Neuron (in vitro differentiated cells): ENCODE data around the gene TSSK6.

Experiments
- H2AFZ ChIP-seq: one replicate; pipeline ENCODE4 v1.6.1; 2013; ENCODE audit warnings: low read depth, mild to moderate bottlenecking, inconsistent platforms, low read length, moderate library complexity
- H3K27me3 ChIP-seq: one replicate; pipeline ENCODE4 v1.6.1; 2013; ENCODE audit warnings: low read length; ENCODE audit not compliant: insufficient read depth
- H3K36me3 ChIP-seq: one replicate; pipeline ENCODE4 v1.6.1; 2013; ENCODE audit warnings: low read length; ENCODE audit not compliant: insufficient read depth
- H3K4me1 ChIP-seq: one replicate; pipeline ENCODE4 v1.6.1; 2013; ENCODE audit warnings: low read length; ENCODE audit not compliant: insufficient read depth
- H3K4me3 ChIP-seq: 2 replicates; pipeline ENCODE4 v1.5.1; 2013; ENCODE audit warnings: mild to moderate bottlenecking, low read length, moderate library complexity
- H3K9me3 ChIP-seq: one replicate; pipeline ENCODE4 v1.6.1; 2013; ENCODE audit warnings: low read length

Gene TSSK6

GRCh38 chr19:19550972-19551852 lies 35.9 kb upstream of the TSSK6 start:
- no peaks in the 10 kb centered on the region for H3K4me1 ChIP-seq
- no peak overlapping the region for H2AFZ ChIP-seq
- no peaks in the 10 kb centered on the region for H3K36me3 ChIP-seq
- no peaks in the 10 kb centered on the region for H3K27me3 ChIP-seq
- H3K4me3 ChIP-seq: no peak overlapping the region
- no peaks in the 10 kb centered on the region for H3K9me3 ChIP-seq

GRCh38 chr19:19550485-19550929 lies 35.2 kb upstream of the TSSK6 start:
- no peak overlapping the region for H3K4me3 ChIP-seq
- no peaks in the 10 kb centered on the region for H3K36me3 ChIP-seq
- no peaks in the 10 kb centered on the region for H3K9me3 ChIP-seq

DNA sequence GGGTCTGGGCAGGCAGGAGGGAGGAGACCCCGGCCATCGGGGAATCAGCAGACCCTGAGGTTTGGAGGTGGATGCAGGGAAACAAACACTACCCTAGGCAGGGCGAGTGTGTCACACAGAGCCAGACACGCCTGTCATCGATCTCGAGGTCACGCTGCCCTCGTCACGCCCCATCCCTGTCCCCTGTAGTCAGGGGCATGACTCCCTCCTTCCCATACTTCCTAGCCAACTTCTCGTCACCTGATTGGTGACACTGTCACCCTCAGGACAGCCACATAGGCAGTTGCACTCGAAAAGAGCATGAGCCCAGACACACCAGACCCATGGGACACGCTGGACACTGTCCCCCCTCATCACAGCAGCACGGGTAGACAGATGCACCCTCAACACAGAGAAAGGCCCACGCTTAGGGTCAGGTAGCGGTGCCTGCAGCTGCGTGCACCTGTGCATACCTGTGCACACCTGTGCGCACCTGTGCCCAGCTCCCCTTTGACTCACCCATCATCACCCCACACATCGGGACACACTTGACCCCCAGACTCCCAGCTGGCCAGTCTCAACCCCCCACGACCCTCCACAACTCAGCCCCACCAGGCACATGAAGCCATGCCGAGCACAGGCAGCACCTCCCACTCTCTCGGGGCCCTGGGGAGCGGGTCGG lies 34.6 kb upstream of the TSSK6 start:
- no peaks in the 10 kb centered on the region for H3K27me3 ChIP-seq
- no peaks in the 10 kb centered on the region for H3K36me3 ChIP-seq
- H3K4me3 ChIP-seq: no peak overlapping the region
- H3K4me1 ChIP-seq: no peaks in the 10 kb centered on the region
- peaks cover 3% of the 10 kb centered on the region for H3K9me3 ChIP-seq
- no peak overlapping the region for H2AFZ ChIP-seq

More at GRCh38 chr19:19550485-19550929, 35.2 kb upstream of the TSSK6 start:
- H3K4me1 ChIP-seq: no peaks in the 10 kb centered on the region
- H3K27me3 ChIP-seq: no peaks in the 10 kb centered on the region
- H2AFZ ChIP-seq: no peak overlapping the region

DNA sequence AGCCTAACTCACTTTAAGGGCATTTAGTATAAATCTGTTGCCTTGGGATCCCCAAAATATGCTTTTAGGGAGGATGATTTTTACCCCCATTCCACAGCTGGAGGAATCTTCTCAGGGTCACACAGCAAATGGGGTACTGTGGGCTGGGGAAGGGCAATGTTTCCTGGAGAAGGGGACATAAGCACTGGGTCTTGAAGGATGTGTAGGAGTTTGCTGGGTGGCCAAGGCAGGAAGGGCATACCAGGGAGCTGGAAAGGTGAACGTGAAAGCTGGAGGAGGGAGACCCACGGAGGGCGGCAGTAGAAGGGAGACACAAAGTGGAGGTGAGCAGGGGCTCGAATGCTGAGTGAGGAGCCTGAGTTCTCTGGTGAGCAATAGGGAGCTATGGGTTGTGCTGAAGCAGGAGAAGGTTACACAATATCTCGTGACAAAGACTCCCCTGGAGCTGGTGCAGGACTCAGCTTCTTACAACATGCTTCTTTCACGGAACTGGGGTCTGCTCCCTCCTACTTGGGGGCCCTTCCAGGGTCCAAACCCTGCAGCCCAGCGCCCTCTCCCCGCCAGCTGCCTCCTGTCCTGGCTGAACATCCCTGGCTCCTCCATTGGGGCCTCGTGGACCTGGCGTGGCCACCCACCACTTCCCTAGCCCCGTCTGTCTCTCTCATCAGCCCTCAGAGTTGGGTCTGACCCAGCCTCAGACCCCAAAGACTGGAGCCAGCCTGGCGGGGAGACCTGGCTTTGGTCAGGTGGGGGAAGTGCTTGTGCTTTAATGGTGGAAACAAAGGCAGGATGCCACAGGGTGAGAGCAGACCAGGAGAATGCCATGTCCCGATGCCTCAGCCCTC lies 33.8 kb upstream of the TSSK6 start:
- no peaks in the 10 kb centered on the region for H3K36me3 ChIP-seq
- no peaks in the 10 kb centered on the region for H3K27me3 ChIP-seq
- H3K4me3 ChIP-seq: no peak overlapping the region
- H3K9me3 ChIP-seq: peaks cover 6% of the 10 kb centered on the region
- no peaks in the 10 kb centered on the region for H3K4me1 ChIP-seq
- H2AFZ ChIP-seq: no peak overlapping the region

DNA sequence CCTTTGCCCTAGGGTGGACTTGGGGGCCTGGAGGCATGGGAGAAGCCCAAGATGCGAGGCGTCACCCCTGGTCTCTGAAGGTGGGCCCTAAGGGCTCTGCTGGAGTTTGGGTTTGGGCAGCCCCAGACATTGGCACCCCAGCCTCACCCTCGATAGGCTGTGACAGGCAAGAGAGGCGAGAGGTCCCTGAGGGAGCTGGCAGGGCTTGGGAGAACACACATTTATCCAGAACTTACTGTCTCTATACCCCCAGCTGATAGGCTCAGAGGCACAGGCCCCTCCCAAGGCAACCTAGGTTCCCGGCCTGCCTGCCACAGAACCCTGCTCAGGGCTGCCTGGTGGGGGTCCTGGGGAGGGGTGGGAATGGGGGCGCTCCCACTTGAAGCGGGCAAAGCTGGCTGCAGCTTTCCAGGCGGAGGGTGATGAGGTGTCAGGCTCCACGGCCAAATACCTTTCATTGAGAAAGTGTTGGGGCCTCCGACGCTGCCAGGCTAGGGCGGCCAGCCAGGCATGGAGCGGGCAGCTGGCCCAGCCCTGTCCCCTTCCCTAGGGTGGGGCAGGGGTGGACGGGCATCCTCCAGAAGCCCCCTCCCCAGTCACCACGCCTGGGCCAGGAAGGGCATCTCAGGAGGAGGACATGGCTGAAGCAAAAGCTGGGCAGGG lies 32.5 kb upstream of the TSSK6 start:
- H3K9me3 ChIP-seq: peaks cover 6% of the 10 kb centered on the region
- H3K36me3 ChIP-seq: no peaks in the 10 kb centered on the region
- H3K27me3 ChIP-seq: no peaks in the 10 kb centered on the region
- H3K4me1 ChIP-seq: no peaks in the 10 kb centered on the region
- H2AFZ ChIP-seq: no peak overlapping the region
- H3K4me3 ChIP-seq: no peak overlapping the region

GRCh38 chr19:19546751-19547162 lies 31.4 kb upstream of the TSSK6 start:
- Histone ChIP-seq H3K9me3 (peaks cover 11% of the 10 kb centered on the region), H3K36me3 (no peaks in the 10 kb centered on the region), H3K27me3 (no peaks in the 10 kb centered on the region), H3K4me3 (no peak overlapping the region), H2AFZ (no peak overlapping the region), H3K4me1 (no peaks in the 10 kb centered on the region)

DNA sequence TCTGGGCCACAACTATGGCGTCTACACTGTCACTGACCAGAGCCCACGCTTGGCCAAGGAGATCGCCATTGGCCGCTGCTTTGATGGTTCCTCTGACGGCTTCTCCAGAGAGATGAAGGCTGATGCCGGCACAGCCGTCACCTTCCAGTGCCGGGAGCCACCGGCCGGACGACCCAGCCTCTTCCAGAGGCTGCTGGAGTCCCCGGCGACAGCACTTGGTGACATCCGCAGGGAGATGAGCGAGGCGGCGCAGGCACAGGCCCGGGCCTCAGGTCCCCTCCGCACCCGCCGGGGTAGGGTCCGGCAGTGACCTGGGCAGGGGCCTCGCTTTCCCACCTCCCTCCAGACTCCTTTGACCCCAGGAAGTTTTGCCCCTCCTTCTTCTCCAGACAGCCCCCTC lies 30.4 kb upstream of the TSSK6 start:
- H3K9me3 ChIP-seq: peaks cover 12% of the 10 kb centered on the region
- H3K4me3 ChIP-seq: no peak overlapping the region
- no peaks in the 10 kb centered on the region for H3K36me3 ChIP-seq
- H3K4me1 ChIP-seq: no peaks in the 10 kb centered on the region
- H2AFZ ChIP-seq: no peak overlapping the region
- no peaks in the 10 kb centered on the region for H3K27me3 ChIP-seq

DNA sequence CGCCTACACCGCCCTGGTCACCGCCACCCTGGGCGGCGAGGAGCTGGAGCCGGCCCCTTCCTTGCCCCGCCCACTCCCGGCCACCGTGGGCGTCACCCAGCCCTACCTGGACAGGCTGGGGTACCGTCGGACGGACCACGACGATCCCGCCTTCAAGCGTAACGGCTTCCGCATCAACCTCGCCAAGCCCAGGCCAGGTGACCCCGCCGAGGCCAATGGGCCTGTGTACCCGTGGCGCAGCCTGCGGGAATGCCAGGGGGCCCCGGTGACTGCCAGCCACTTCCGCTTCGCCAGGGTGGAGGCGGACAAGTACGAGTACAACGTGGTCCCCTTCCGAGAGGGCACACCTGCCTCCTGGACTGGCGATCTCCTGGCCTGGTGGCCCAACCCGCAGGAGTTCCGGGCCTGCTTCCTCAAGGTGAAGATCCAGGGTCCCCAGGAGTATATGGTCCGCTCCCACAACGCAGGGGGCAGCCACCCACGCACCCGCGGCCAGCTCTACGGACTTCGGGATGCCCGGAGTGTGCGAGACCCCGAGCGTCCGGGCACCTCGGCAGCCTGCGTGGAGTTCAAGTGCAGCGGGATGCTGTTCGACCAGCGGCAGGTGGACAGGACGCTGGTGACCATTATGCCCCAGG lies 29.7 kb upstream of the TSSK6 start:
- no peak overlapping the region for H3K4me3 ChIP-seq
- H2AFZ ChIP-seq: no peak overlapping the region
- H3K27me3 ChIP-seq: no peaks in the 10 kb centered on the region
- H3K4me1 ChIP-seq: no peaks in the 10 kb centered on the region
- no peaks in the 10 kb centered on the region for H3K36me3 ChIP-seq
- H3K9me3 ChIP-seq: peaks cover 12% of the 10 kb centered on the region

GRCh38 chr19:19544257-19544953 lies 29.1 kb upstream of the TSSK6 start:
- no peak overlapping the region for H3K4me3 ChIP-seq
- no peaks in the 10 kb centered on the region for H3K27me3 ChIP-seq
- no peaks in the 10 kb centered on the region for H3K36me3 ChIP-seq
- H2AFZ ChIP-seq: no peak overlapping the region
- H3K9me3 ChIP-seq: peaks cover 12% of the 10 kb centered on the region
- no peaks in the 10 kb centered on the region for H3K4me1 ChIP-seq

DNA sequence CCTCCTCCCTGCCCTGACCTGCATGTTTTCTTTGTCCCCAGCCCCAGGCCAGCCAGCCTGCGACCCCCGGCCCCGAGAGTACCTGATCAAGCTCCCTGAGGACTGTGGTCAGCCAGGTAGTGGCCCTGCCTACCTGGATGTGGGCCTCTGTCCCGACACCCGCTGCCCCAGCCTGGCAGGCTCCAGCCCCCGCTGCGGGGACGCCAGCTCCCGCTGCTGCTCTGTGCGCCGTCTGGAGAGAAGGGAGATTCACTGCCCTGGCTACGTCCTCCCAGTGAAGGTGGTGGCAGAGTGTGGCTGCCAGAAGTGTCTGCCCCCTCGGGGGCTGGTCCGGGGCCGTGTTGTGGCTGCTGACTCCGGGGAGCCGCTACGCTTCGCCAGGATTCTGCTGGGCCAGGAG lies 28.3 kb upstream of the TSSK6 start:
- no peaks in the 10 kb centered on the region for H3K4me1 ChIP-seq
- no peak overlapping the region for H2AFZ ChIP-seq
- H3K4me3 ChIP-seq: no peak overlapping the region
- peaks cover 12% of the 10 kb centered on the region for H3K9me3 ChIP-seq
- H3K36me3 ChIP-seq: no peaks in the 10 kb centered on the region
- no peaks in the 10 kb centered on the region for H3K27me3 ChIP-seq

DNA sequence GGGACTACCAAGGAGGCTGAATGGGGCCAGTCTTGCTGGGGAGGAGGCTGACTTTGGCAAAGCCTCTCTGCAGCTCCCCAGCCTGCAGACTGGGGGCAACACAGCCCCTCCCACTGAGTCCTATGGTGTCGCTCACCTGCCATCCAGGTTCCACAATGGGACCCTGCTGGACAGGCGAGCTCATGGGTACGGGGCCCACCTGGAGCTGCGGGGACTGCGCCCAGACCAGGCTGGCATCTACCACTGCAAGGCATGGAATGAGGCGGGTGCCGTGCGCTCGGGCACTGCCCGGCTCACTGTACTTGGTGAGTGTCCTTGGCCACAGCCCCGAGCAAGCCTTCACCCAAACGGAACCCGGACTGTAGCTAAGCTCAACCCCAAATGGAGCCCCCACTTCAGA lies 27.8 kb upstream of the TSSK6 start:
- Histone ChIP-seq H3K4me1 (no peaks in the 10 kb centered on the region), H3K4me3 (no peak overlapping the region), H3K9me3 (peaks cover 12% of the 10 kb centered on the region), H3K36me3 (no peaks in the 10 kb centered on the region), H2AFZ (no peak overlapping the region), H3K27me3 (no peaks in the 10 kb centered on the region)

- Histone ChIP-seq H2AFZ (no peak overlapping the region), H3K4me1 (no peaks in the 10 kb centered on the region), H3K4me3 (no peak overlapping the region), H3K27me3 (no peaks in the 10 kb centered on the region), H3K36me3 (peaks cover under 1% of the 10 kb centered on the region), H3K9me3 (peaks cover 12% of the 10 kb centered on the region)
These were observed 27.2 kb upstream of the TSSK6 start for GRCh38 chr19:19542507-19542906.
